ENCODE measurements around the gene SLC7A14. TPM values are rescaled to one million over a fixed set of nuclear protein-coding genes. Genes with fewer than 3 reads are reported as not detected.
A peak's percentile ranks its signal among the peaks of the same experiment; 100 is the strongest.

SLC7A14 gene
- total and polyA plus RNA-seq, 2 of the 13 experiments (the other 11 are each of a cell fraction or from before 2014, with no cell fraction given), result not detected

GRCh38 chr3:170488802-170489201 is 97.1 kb downstream of the SLC7A14 start:
- in situ Hi-C loops (cut with HindIII; ENCODE audit: extremely low pct_ligation_motif_present, low pct_unique_long_range_greater_than_20kb) (no loop called here), intact Hi-C loops (cut with micrococcal nuclease; ENCODE audit: unreplicated experiment) (no loop called here)
- no peak overlapping the region for H3K4me3 ChIP-seq (replicated peaks in 1 of 3; ENCODE audit: insufficient read depth in 1 of 3, low read depth in 2 of 3, low read length in 3 of 3)
- H3K36me3 ChIP-seq (replicated peaks in 1 of 2; ENCODE audit: control insufficient read depth in 1 of 2, insufficient read depth in 2 of 2, low read length in 2 of 2), result no peaks in the 10 kb centered on the region
- H3K4me1 ChIP-seq (ENCODE audit: insufficient read depth, low read length), result peaks cover 72% of the 10 kb centered on the region
- peak; percentile 89 for DNase-seq (ENCODE audit: low spot score)
- no peaks in the 10 kb centered on the region for H3K79me2 ChIP-seq (ENCODE audit: insufficient read depth, low read length)
- ChIA-PET CTCF (ENCODE audit: low intra/inter-chr PET ratio, low total read pairs) (no interaction called here), POLR2A (no interaction called here)
- ATAC-seq, result peak; percentile 80
- H3K27me3 ChIP-seq (ENCODE audit: control insufficient read depth in 1 of 2, insufficient read depth in 2 of 2, low read length in 2 of 2), result peaks cover 0 to 17% of the 10 kb centered on the region in 2 experiments; a peak in 2 of 5 replicates
- no TSS peak for BruUV-seq (replicated peaks)
- H3K9ac ChIP-seq (ENCODE audit: insufficient read depth, low read depth, low read length), result no peak overlapping the region
- FAIRE-seq, result peak; percentile 51
- 1% methylated on average over 4 of the region's 4 CpGs for WGBS (ENCODE audit: low lambda C conversion rate)
- H3K4me2 ChIP-seq (ENCODE audit: low read depth, low read length), result no peak overlapping the region
- H3K9me3 ChIP-seq (ENCODE audit: low read length), result no peaks in the 10 kb centered on the region
- H3K27ac ChIP-seq (ENCODE audit: extremely low read length, insufficient read depth, low read length), result peak overlapping the region; percentile 30
- H2AFZ ChIP-seq (ENCODE audit: low read length), result no peak overlapping the region
- H4K20me1 ChIP-seq (ENCODE audit: insufficient read depth, low read length), result no peaks in the 10 kb centered on the region
- TF ChIP-seq NCOR1 (IDR thresholded peaks at IDR 0.05; ENCODE audit: borderline replicate concordance, low read length) (peak; percentile 60; the same call in 1 of the 2 replicates), ZNF567 (CRISPR knock-in tag; IDR thresholded peaks at IDR 0.05; ENCODE audit: borderline replicate concordance) (no peak), YY1 (IDR thresholded peaks at IDR 0.05; ENCODE audit: insufficient read depth, insufficient replicate concordance, low read depth, low read length) (no peak), TCF7L2 (IDR thresholded peaks at IDR 0.05; ENCODE audit: low read depth, low read length) (no peak), RAD51 (IDR thresholded peaks at IDR 0.05; ENCODE audit: borderline replicate concordance) (no peak), NFKB2 (CRISPR knock-in tag; IDR thresholded peaks at IDR 0.05; ENCODE audit: borderline replicate concordance) (no peak), KLF16 (CRISPR knock-in tag; IDR thresholded peaks at IDR 0.05) (0 out of 4 replicates have a peak, but pooled peaks of 1 of the 2 experiments have one; percentile 34), HNF4A (CRISPR knock-in tag; IDR thresholded peaks at IDR 0.05) (peak; percentile 56), ZNF839 (CRISPR knock-in tag; IDR thresholded peaks at IDR 0.05; ENCODE audit: borderline replicate concordance) (no peak), SRF (IDR thresholded peaks at IDR 0.05; ENCODE audit: low read depth, low read length) (no peak), KLF12 (CRISPR knock-in tag; IDR thresholded peaks at IDR 0.05; ENCODE audit: borderline replicate concordance) (no peak), GPBP1L1 (CRISPR knock-in tag; IDR thresholded peaks at IDR 0.05) (no peak), MIXL1 (CRISPR knock-in tag; IDR thresholded peaks at IDR 0.05) (0 out of 2 replicates have a peak, but pooled peaks have one; percentile 51), SATB2 (CRISPR knock-in tag; IDR thresholded peaks at IDR 0.05) (no peak), ZNF460 (CRISPR knock-in tag; IDR thresholded peaks at IDR 0.05; ENCODE audit: borderline replicate concordance) (no peak), AHDC1 (CRISPR knock-in tag; IDR thresholded peaks at IDR 0.05; ENCODE audit: borderline replicate concordance) (peak; percentile 83; the same call in 1 of the 2 replicates), ASH2L (IDR thresholded peaks at IDR 0.05; ENCODE audit: insufficient read length, low read depth, low read length) (no peak), ZBTB8A (CRISPR knock-in tag; IDR thresholded peaks at IDR 0.05; ENCODE audit: borderline replicate concordance, low read depth) (no peak), PHF8 (CRISPR knock-in tag; IDR thresholded peaks at IDR 0.05) (no peak), ZNF256 (CRISPR knock-in tag; conservative IDR thresholded peaks at IDR 0.05) (no peak), BCL6 (CRISPR knock-in tag; IDR thresholded peaks at IDR 0.05) (peak; percentile 56)
